ENCODE data around the gene SRSF8.

Gene SRSF8

DNA sequence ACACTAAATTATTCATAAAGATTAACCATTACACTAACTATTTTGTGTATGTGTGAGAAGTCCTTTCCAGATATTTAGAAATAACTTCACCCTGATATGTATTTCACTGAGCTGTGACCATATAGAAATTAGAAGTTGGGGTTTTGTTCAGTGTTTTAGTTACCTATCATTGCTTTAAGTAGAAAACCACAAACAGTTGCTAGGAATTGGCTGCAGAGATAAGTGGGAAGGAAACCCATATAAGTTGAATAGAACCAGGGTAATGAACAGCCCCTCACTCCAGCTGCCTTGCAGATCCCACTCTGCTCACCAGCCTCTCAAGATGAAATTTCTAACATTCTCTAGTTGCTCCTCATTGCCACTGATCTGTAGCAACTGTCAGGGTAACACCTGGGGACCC lies 10.3 kb downstream of the SRSF8 start:
- no peak overlapping the region for H3K4me3 ChIP-seq (replicated peaks in 1 of 2; ENCODE audit: low read depth in 2 of 2, low read length in 2 of 2)
- TF ChIP-seq CTCF (IDR thresholded peaks at IDR 0.05; ENCODE audit: low read depth, low read length), result no peak

DNA sequence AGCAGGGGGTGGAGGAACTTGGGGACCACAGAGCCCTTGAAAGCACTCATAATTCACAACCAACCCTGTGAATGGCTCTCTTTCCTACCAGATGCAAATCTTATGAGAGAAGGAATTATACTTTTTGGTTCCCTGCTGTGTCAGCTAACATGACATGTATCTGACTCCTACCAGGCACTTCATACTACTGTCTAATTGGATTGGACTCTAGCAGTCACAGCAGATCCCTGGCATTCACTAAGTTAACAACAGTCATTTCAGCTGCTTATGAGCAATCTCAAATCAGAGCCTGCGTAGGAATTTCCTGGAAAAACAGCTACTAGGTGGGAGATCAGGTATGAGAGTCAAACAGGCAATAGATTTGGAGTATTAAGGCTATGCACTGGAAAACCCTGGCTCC lies 11.8 kb downstream of the SRSF8 start:
- TF ChIP-seq CTCF (IDR thresholded peaks at IDR 0.05; ENCODE audit: low read depth, low read length), result no peak
- H3K4me3 ChIP-seq (replicated peaks in 1 of 2; ENCODE audit: low read depth in 2 of 2, low read length in 2 of 2), result no peak overlapping the region
- DNase-seq (ENCODE audit: low read depth in 2 of 2), result no peak

More for the DNA sequence above, 10.3 kb downstream of the SRSF8 start:
- no peak for DNase-seq (ENCODE audit: low read depth in 2 of 2)

DNA sequence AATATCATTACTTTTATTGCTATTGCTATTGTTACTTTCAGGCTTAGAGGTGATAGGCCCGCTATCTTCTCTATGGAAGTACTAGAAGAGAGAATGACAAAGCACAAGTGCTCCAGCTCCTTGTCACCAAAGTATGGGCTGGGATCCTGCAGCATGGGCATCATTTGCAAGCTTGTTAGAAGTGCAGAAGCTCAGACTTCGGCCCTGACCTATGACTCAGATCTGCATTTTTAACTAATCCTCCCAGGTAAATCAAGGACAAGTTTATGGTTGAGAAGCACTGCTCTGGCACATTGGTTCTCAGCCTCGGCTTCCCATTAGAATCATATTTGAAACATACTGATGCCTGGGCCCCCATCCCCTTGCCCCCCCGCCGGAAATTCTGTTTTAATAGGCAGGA lies 14.3 kb downstream of the SRSF8 start:
- no peak for DNase-seq (ENCODE audit: low read depth in 2 of 2)
- TF ChIP-seq CTCF (IDR thresholded peaks at IDR 0.05; ENCODE audit: low read depth, low read length), result no peak
- no peak overlapping the region for H3K4me3 ChIP-seq (replicated peaks in 1 of 2; ENCODE audit: low read depth in 2 of 2, low read length in 2 of 2)

GRCh38 chr11:95081412-95081811 lies 14.7 kb downstream of the SRSF8 start:
- no peak for TF ChIP-seq CTCF (IDR thresholded peaks at IDR 0.05; ENCODE audit: low read depth, low read length)
- no peak overlapping the region for H3K4me3 ChIP-seq (replicated peaks in 1 of 2; ENCODE audit: low read depth in 2 of 2, low read length in 2 of 2)
- DNase-seq (ENCODE audit: low read depth in 2 of 2), result peak; percentile 31 to 45

DNA sequence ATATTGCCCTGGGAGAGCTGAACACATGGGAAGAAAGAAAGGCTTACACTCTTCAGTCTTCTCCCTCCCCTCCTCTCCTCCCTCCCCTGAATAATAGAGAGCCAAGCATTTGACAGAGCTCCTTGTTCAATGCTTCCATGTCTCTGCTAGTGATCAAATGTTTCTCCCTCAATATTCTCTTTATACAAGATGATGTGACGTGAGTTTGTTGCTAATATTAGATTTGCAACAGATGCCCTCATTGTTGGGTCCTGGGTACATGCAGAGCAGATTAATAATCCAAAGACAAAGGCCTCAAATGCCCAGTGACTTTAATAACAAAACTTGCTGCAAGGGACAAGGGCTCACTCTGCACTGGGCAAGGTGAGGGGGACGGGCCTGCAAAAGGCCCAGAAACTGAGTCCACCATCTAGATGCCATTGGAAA lies 15.9 kb downstream of the SRSF8 start:
- no peak overlapping the region for H3K4me3 ChIP-seq (replicated peaks in 1 of 2; ENCODE audit: low read depth in 2 of 2, low read length in 2 of 2)
- DNase-seq (ENCODE audit: low read depth in 2 of 2), result no peak
- TF ChIP-seq CTCF (IDR thresholded peaks at IDR 0.05; ENCODE audit: low read depth, low read length), result no peak

DNA sequence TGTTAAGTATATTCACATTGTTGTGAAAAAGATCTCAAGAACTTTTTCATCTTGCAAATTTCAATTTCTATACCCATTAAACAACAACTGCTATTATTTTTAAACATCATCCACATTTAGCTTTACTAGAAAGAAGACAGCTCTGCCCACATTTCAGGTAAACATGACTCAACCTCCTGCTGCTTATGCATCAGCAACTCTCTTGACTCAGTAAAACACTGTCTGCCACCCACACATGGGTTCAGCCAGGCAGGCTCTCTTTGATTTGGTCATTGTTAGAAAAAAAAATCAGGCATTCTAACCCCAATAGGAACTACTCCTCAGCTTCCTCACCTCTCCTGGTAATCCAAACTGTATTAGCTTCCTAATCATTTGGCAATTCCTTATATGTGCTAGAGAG lies 17.8 kb downstream of the SRSF8 start:
- peak in 1 of 2 donors; percentile 54 for DNase-seq (ENCODE audit: low read depth in 2 of 2)
- TF ChIP-seq CTCF (IDR thresholded peaks at IDR 0.05; ENCODE audit: low read depth, low read length), result no peak
- H3K4me3 ChIP-seq (replicated peaks in 1 of 2; ENCODE audit: low read depth in 2 of 2, low read length in 2 of 2), result no peak overlapping the region

DNA sequence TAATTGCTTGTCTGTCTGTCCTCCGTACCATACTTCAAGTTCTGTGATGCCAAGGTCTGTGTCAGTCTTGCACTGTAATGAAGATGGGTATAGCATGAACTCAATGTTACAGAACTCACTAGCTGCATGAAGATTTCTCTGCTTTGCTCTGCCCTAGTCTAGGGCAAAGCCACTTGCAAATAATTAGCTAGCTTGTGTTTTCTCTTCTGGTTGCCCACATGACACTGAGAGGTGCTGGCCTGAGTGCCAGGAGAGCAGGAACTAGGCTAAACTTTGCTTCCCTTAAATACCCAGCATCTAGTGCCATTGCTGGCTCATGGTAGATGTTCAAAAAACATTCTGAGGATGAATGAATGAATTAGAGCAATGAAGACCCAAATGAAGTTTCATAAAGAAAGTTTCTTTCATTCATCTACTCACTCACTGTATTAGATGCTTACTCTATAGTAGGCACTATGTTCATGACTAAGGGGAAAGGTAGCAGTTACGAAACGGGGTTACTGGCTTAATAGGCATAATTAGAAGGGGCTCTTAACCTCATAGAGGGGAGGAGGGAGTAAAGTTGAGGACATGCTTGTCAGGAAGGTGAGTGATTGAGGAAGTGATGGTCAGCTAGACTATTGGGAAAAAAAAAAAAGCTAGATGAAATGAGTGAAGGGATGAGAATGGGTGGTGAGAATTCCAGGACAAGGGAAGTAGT lies 18.5 kb downstream of the SRSF8 start:
- TF ChIP-seq CTCF (IDR thresholded peaks at IDR 0.05; ENCODE audit: low read depth, low read length), result no peak
- no peak overlapping the region for H3K4me3 ChIP-seq (replicated peaks in 1 of 2; ENCODE audit: low read depth in 2 of 2, low read length in 2 of 2)
- DNase-seq (ENCODE audit: low read depth in 2 of 2), result no peak

Data from cardiac fibroblast (primary cell).